Measurements from ENCODE around the gene KLK7. TPM values are rescaled to one million over a fixed set of nuclear protein-coding genes. Genes with fewer than 3 reads are reported as not detected.
"Not testable (repeated sequence)": the region's sequence is repeated elsewhere in the genome, so short reads cannot be mapped to it uniquely, and the experiment has no call there.

The KLK7 gene
- total RNA-seq, 8 experiments from 2014 or later = 0.13 TPM; not detected in 7

DNA sequence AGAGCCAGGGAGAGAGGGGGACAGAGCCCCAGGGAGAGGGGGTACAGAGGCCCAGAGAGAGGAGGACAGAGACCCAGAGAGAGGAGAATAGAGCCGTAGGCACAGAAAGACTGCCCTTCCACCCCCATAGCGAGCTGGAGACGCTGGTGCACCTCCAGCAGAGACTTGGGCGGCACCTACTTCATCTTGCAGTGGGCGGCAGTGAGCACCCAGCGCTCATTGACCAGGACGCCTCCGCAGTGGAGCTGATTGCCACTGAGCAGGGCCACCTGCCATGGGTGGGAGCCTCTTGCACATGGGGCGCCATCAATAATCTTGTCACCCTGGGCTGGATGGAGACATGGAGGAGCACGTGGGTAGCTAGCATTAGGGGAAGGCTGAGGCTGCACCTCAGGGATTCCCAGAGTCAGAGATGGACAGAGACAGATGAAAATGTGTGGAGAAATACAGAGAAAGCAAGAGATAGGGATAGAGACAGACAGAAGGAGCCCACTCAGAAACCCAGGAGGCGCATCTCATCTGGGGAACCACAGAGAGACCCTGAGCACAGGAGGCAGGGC, 2.0 kb downstream of the KLK7 start:
- WGBS, 10 experiments = 0 to 60% (median 20%) methylated on average over 1 to 4 of the region's 11 CpGs; no CpG with 5 or more reads in 3 of the 10 experiments
- in situ Hi-C loops (cut with MboI; ENCODE audit: low pct_unique_long_range_greater_than_20kb in 2 of 9, low sequenced_read_pairs in 9 of 9, unreplicated experiment in 9 of 9) = no loop called here
- Histone ChIP-seq H3K27ac (no peak overlapping the region), H3K4me1 (replicated peaks in 1 of 2) (no peaks in the 10 kb centered on the region), H3K4me3 (no peak overlapping the region)
- ATAC-seq (replicated peaks in 6 of 8) = no peak

DNA sequence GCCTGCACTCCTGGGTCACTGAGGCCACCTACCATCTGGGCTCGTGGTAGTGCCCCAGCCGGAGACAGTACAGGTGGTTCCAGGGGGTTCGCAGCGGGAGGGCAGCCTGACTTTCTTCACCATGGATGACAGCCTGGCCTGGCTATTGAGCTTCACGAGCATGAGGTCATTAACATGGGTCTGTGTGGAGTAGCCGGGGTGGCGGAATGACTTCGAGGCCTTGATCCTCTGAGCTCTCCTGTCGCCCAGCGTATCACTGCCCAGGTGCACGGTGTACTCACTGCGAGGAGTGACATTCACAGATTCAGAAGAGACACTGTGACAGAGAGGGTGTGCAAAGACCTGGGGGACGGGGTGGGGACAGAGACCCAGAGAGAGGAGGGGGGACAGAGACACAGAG, 3.5 kb downstream of the KLK7 start:
- H3K27ac ChIP-seq = no peak overlapping the region
- WGBS, 10 experiments = 80% methylated on average over 1 of the region's 13 CpGs; no CpG with 5 or more reads in 9 of the 10 experiments
- peak in 2 of 8 experiments; percentile 43 to 57 for ATAC-seq (replicated peaks in 6 of 8)
- in situ Hi-C loops (cut with MboI; ENCODE audit: low pct_unique_long_range_greater_than_20kb in 2 of 9, low sequenced_read_pairs in 9 of 9, unreplicated experiment in 9 of 9) = no loop called here
- H3K4me3 ChIP-seq = no peak overlapping the region
- no peaks in the 10 kb centered on the region for H3K4me1 ChIP-seq (replicated peaks in 1 of 2)

DNA sequence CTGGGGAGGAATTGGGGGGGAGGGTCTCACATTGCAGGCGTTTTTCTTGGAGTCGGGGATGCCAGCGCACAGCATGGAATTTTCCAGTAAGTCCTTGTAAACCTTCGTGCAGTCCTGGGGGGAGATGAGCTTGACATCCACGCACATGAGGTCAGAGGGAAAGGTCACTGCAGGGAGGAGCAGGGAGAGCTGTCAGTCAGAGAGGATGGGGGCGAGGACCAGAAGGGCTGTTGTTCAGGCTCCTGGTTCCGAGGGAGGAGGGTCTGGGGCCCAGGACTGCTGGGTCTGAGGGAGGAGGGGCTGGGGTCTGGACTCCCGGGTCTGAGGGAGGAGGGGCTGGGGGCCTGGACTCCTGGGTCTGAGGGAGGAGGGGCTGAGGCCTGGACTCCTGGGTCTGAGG, 4.0 kb downstream of the KLK7 start:
- Histone ChIP-seq H3K4me3 (no peak overlapping the region), H3K4me1 (replicated peaks in 1 of 2) (no peaks in the 10 kb centered on the region), H3K27ac (no peak overlapping the region)
- WGBS, 10 experiments = 30% methylated on average over 2 of the region's 8 CpGs; no CpG with 5 or more reads in 9 of the 10 experiments
- in situ Hi-C loops (cut with MboI; ENCODE audit: low pct_unique_long_range_greater_than_20kb in 2 of 9, low sequenced_read_pairs in 9 of 9, unreplicated experiment in 9 of 9) = no loop called here
- ATAC-seq (replicated peaks in 6 of 8) = no peak

DNA sequence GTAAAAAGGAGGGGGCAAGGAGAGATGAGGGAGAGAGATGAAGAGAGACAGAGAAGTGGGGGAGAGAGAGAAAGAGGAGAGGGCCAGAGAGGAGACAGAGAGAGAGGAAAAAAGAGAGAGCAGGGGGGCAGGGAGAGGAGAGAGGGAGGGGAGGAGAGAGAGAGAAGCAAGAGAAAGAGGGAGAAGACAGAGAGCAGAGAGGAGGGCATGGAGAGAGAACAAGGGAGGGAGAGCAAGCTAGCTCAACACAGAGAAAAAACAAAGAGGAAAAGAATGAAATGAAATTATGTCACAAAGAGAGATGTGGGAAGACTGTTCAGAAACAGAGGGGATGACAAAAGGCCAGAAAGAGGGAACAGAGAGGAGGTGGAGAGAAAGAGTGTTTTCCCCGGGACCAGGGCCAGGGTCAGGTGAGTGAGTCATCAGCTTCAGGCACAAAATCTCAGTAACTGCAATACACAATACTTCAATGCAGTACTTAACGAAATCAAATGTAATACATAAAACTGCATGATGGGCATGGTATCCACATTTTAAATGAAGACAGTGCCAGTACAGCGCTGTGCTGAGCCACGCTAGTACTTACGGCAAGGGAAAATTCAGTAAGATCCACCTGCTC, 4.8 kb downstream of the KLK7 start:
- in situ Hi-C loops (cut with MboI; ENCODE audit: low pct_unique_long_range_greater_than_20kb in 2 of 9, low sequenced_read_pairs in 9 of 9, unreplicated experiment in 9 of 9) = no loop called here
- Histone ChIP-seq H3K4me1 (replicated peaks in 1 of 2) (no peaks in the 10 kb centered on the region), H3K27ac (no peak overlapping the region), H3K4me3 (no peak overlapping the region)
- ATAC-seq (replicated peaks in 6 of 8) = peak in 2 of 8 experiments; percentile 26 to 40
- WGBS, 10 experiments = 4 to 91% (median 57%) methylated on average over 1 to 5 of the region's 5 CpGs; no CpG with 5 or more reads in 1 of the 10 experiments

DNA sequence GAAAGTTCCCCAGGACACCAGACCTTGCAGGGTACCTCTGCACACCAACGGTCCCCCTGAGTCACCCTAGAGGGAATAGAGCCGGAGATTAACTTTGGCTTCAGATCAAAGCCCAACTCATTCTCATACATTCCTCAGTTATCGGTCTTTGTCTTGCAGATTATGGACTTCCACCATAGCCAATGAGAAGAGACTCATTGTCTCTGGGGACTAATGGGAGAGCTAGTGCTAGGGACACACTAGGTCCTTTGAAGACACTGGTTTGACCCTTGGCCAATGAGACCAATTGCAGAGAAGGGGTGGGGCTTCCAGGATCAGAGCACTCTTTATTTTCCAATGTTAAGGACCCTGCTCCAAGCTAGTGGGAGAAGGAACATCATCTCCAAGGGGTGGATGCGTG, 6.1 kb downstream of the KLK7 start:
- Histone ChIP-seq H3K27ac (no peak overlapping the region), H3K4me3 (no peak overlapping the region)
- in situ Hi-C loops (cut with MboI; ENCODE audit: low pct_unique_long_range_greater_than_20kb in 2 of 9, low sequenced_read_pairs in 9 of 9, unreplicated experiment in 9 of 9) = no loop called here

DNA sequence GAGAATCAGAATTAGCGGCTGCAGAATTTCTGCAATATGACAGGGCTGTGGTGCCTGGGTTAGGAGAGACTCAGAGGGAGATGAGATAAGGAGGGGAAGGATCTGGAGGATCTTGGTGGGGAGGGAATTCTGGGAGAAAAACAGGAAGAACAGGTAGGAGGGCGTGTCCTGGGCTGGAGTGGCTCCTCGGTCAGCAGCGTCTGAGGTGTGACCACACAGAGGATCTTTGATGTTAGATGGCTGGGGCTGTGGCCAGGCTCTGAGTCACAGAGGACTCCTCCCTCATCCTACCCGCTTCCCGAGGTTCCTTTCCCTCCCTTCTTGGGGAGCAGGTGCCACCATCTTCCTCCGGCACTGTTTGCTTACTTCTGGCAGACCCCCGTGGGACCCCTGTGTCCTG, 8.0 kb downstream of the KLK7 start:
- ATAC-seq (replicated peaks in 6 of 8) = peak in 1 of 8 experiments; percentile 51
- 0 to 60% (median 32%) methylated on average over 1 to 5 of the region's 8 CpGs; no CpG with 5 or more reads in 5 of the 10 experiments for WGBS, 10 experiments
- H3K4me3 ChIP-seq = no peak overlapping the region
- in situ Hi-C loops (cut with MboI; ENCODE audit: low pct_unique_long_range_greater_than_20kb in 2 of 9, low sequenced_read_pairs in 9 of 9, unreplicated experiment in 9 of 9) = no loop called here
- no peaks in the 10 kb centered on the region for H3K4me1 ChIP-seq (replicated peaks in 1 of 2)
- H3K27ac ChIP-seq = no peak overlapping the region

More for the DNA sequence above, 6.1 kb downstream of the KLK7 start:
- no peak for ATAC-seq (replicated peaks in 6 of 8)
- no peaks in the 10 kb centered on the region for H3K4me1 ChIP-seq (replicated peaks in 1 of 2)
- 0 to 92% (median 55%) methylated on average over 1 to 4 of the region's 4 CpGs; no CpG with 5 or more reads in 2 of the 10 experiments for WGBS, 10 experiments

DNA sequence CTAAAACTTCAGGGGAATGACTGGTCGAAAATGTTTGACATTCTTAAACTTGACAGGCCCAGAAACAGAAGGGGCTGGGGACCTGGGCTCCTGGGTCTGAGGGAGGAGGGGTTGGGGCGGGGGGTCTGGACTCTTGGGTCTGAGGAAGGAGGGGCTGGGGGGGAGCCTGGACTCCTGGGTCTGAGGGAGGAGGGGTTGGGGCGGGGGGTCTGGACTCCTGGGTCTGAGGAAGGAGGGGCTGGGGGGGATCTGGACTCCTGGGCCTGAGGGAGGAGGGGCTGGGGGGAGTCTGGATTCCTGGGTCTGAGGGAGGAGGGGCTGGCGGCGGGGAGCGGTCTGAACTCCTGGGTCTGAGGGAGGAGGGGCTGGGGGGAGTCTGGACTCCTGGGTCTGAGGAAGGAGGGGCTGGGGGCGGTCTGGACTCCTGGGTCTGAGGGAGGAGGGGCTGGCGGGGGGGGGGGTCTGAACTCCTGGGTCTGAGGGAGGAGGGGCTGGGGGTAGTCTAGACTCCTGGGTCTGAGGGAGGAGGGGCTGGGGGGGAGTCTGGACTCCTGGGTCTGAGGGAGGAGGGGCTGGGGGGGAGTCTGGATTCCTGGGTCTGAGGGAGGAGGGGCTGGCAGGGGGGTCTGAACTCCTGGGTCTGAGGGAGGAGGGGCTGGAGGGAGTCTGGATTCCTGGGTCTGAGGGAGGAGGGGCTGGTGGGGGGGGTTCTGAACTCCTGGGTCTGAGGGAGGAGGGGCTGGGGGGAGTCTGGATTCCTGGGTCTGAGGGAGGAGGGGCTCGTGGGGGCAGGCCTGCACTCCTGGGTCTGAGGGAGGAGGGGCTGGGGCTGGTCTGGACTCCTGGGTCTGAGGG, 8.8 kb downstream of the KLK7 start:
- no peak for ATAC-seq (replicated peaks in 6 of 8)
- in situ Hi-C loops (cut with MboI; ENCODE audit: low pct_unique_long_range_greater_than_20kb in 2 of 9, low sequenced_read_pairs in 9 of 9, unreplicated experiment in 9 of 9) = no loop called here
- H3K4me1 ChIP-seq (replicated peaks in 1 of 2) = no peaks in the 10 kb centered on the region
- 0 to 40% (median 33%) methylated on average over 1 of the region's 9 CpGs; no CpG with 5 or more reads in 7 of the 10 experiments for WGBS, 10 experiments
- H3K4me3 ChIP-seq = no peak overlapping the region
- no peak overlapping the region for H3K27ac ChIP-seq

DNA sequence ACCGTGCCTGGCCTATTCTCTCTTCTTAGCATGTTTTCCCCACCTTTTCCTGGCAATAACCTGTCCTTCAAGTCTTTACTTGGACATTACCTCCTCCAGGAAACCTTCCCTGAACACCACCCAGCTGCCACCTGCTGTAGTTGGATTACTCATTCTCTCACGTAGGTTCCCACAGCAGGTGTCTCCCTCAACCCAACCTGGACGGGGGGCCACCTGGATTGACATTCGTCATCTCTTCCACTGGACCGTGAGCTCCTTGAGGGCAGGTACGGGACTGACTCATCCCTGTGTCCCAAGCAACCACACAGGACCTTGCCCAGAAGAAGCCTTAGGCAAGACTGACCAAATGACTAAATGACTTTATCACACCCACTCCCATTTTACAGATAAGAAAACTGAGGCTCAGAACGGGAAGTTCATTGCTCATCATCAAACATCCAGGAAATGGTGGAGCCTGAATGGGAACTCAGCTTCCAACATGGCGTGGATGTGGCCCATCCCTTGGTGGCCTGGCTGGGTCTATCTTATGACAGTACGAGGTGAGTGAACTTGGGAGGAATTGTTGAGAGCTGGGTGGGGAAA, 10.8 kb downstream of the KLK7 start:
- in situ Hi-C loops (cut with MboI; ENCODE audit: low pct_unique_long_range_greater_than_20kb in 2 of 9, low sequenced_read_pairs in 9 of 9, unreplicated experiment in 9 of 9) = no loop called here
- Histone ChIP-seq H3K4me1 (replicated peaks in 1 of 2) (no peaks in the 10 kb centered on the region), H3K27ac (no peak overlapping the region), H3K4me3 (no peak overlapping the region)
- no peak for ATAC-seq (replicated peaks in 6 of 8)
- 17 to 80% (median 60%) methylated on average over 1 to 7 of the region's 9 CpGs; no CpG with 5 or more reads in 2 of the 10 experiments for WGBS, 10 experiments

DNA sequence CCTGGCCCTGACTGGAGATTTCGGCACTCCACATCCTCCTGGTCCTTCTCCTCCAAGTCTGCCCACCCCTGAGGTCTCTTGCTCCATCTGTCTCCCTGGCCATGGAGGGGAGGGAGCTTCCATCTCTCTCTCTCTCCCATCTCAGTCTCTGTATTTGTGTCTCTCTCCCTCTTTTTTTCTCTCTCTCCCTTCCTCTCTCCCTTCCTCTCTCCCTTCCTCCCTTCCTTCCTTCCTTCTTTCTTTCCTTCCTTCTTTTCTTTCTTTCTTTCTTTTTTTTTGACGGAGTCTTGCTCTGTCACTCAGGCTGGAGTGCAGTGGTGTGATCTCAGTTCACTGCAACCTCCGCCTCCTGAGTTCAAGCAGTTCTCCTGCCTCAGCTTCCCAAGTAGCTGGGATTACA, 13.9 kb downstream of the KLK7 start:
- in situ Hi-C loops (cut with MboI; ENCODE audit: low pct_unique_long_range_greater_than_20kb in 2 of 9, low sequenced_read_pairs in 9 of 9, unreplicated experiment in 9 of 9); ATAC-seq (replicated peaks in 6 of 8); H3K27ac ChIP-seq; H3K4me3 ChIP-seq; H3K4me1 ChIP-seq (replicated peaks in 1 of 2): not testable (repeated sequence)
- WGBS, 10 experiments = 17 to 84% (median 45%) methylated on average over 1 to 3 of the region's 3 CpGs; no CpG with 5 or more reads in 3 of the 10 experiments

DNA sequence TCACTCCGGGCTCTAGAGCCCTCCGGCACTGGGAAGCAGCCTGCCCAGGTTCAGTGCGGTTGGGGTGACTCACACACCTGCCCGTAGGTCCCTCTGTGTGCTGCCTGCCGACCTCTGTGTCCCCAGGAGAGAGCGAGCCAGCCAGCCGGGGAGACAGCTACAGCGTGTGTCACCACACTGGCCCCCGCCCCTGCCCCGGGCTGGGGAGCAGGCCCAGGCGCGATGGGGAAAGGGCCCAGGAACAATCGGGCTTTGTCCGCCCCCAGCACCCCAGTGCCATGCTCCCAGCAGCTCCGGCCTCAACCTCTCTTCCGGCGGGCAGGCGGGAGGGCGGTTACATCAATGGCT, 14.3 kb downstream of the KLK7 start, which contains the start of gene KLK6:
KLK6 (minus strand) TSS at position 179 of the 348 bp plus-strand sequence. CDS start 1,487 bp downstream, outside the sequence.
- H3K27ac ChIP-seq = no peak within 1 kb of the TSS
- WGBS, 10 experiments = 27 to 86% (median 60%) methylated on average over 1 to 4 of the region's 19 CpGs; no CpG with 5 or more reads in 6 of the 10 experiments
- ATAC-seq (replicated peaks in 6 of 8) = no peak
- in situ Hi-C loops (cut with MboI; ENCODE audit: low pct_unique_long_range_greater_than_20kb in 2 of 9, low sequenced_read_pairs in 9 of 9, unreplicated experiment in 9 of 9) = no loop called here
- no peak within 1 kb of the TSS for H3K4me3 ChIP-seq
- H3K4me1 ChIP-seq (replicated peaks in 1 of 2) = no peaks in the 10 kb centered on the region

DNA sequence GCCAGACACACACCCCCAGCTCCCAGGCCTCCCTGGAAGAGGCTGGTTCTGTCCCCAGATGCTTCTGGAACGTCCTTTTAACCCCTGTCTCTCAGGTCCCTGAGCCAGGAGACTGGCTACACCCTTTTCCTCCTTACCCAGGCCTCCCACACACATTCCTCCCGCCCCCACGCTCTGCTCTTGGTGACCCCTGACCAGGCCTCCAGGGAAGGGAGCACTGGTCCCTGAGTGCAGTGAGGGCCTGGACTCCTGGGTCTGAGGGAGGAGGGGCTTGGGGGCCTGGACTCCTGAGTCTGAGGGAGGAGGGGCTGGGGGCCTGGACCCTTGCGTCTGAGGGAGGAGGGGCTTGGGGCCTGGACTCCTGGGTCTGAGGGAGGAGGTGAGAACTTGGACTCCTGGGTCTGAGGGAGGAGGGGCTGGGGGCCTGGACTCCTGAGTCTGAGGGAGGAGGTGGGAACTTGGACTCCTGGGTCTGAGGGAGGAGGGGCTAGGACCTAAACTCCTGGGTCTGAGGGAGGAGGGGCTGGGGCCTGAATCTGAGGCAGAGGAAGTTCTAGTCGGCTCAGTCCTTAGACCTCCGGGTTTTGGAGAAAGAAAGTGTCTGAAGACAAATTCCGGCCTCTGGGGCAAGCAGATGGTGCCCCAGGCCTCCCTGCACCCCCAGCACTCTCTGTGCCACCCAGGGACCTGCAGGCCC, 14.9 kb downstream of the KLK7 start:
- WGBS, 10 experiments = 0 to 92% methylated on average over 1 to 2 of the region's 7 CpGs; no CpG with 5 or more reads in 8 of the 10 experiments
- ATAC-seq (replicated peaks in 6 of 8) = peak in 1 of 8 experiments; percentile 44
- Histone ChIP-seq H3K4me3 (no peak overlapping the region), H3K27ac (no peak overlapping the region), H3K4me1 (replicated peaks in 1 of 2) (no peaks in the 10 kb centered on the region)
- in situ Hi-C loops (cut with MboI; ENCODE audit: low pct_unique_long_range_greater_than_20kb in 2 of 9, low sequenced_read_pairs in 9 of 9, unreplicated experiment in 9 of 9) = no loop called here

DNA sequence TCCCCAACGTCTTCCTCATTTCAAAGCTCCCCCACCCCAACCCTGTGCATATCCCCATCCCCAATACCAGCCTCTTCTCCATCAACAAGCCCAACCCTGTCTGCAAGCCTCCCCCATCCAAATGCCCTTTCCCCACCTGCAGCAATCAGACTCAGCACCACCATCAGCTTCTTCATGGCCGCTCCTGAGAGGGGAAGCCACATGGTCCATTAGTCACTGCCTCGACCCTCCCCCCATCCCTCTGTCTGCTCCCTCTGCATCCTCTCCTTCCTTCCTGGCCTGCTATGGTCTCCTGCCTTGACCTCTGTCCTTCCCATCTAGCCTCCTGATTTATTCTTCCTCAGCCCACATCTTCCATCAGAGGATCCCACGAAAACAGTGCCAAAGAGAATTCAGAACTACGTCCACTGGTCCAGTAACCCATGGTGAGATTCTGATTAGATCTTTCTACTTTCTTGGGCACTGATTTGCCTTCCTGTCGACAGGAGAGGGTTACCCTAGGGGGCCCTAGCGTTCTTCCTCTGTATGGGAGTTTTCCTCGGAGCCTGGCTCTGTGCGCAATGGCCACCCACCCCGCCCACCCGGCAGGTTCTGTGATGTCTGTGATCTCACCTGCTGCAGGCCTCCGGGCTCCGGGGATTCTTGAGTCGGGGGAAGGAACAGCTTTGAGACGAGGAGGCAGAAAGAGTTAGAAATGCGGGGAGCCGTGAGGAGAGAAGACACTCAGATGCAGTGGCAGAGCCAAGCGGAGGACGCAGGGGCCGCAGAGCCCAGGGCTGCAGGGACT, 15.6 kb downstream of the KLK7 start:
- Histone ChIP-seq H3K27ac (no peak overlapping the region), H3K4me3 (no peak overlapping the region), H3K4me1 (replicated peaks in 1 of 2) (no peaks in the 10 kb centered on the region)
- peak in 1 of 8 experiments; percentile 24 for ATAC-seq (replicated peaks in 6 of 8)
- 13 to 90% (median 76%) methylated on average over 2 to 3 of the region's 20 CpGs; no CpG with 5 or more reads in 6 of the 10 experiments for WGBS, 10 experiments
- in situ Hi-C loops (cut with MboI; ENCODE audit: low pct_unique_long_range_greater_than_20kb in 2 of 9, low sequenced_read_pairs in 9 of 9, unreplicated experiment in 9 of 9) = no loop called here

Measured in motor neuron (in vitro differentiated cells).